ENCODE data around the gene PLCG2.
"Not testable (repeated sequence)": the region's sequence is repeated elsewhere in the genome, so short reads cannot be mapped to it uniquely, and the experiment has no call there.

The PLCG2 gene

DNA sequence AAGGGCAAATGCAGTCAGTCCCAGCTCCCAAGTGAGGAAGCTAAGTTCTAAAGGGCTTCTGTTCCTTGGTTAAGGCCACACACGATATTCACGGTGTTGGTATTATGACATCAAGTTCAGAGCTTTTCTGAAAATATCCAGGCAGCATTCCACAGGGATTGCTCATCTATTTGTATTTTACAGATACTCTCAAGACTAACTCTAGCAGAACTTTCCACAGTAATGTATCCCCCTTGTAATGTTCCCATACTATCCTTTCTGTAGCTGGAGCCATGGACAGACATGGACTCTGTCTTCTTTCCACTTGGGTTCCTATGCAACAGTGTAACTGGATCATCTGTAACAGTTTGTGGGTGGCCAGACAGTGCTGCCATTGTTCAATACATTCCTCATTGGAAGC, 218.6 kb downstream of the PLCG2 start:
- TF ChIP-seq ZFX (IDR thresholded peaks at IDR 0.05; ENCODE audit: borderline replicate concordance) = no peak
- TF ChIP-seq, protein P1, sequence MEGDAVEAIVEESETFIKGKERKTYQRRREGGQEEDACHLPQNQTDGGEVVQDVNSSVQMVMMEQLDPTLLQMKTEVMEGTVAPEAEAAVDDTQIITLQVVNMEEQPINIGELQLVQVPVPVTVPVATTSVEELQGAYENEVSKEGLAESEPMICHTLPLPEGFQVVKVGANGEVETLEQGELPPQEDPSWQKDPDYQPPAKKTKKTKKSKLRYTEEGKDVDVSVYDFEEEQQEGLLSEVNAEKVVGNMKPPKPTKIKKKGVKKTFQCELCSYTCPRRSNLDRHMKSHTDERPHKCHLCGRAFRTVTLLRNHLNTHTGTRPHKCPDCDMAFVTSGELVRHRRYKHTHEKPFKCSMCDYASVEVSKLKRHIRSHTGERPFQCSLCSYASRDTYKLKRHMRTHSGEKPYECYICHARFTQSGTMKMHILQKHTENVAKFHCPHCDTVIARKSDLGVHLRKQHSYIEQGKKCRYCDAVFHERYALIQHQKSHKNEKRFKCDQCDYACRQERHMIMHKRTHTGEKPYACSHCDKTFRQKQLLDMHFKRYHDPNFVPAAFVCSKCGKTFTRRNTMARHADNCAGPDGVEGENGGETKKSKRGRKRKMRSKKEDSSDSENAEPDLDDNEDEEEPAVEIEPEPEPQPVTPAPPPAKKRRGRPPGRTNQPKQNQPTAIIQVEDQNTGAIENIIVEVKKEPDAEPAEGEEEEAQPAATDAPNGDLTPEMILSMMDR (IDR thresholded peaks at IDR 0.05) = no peak
- H3K27ac ChIP-seq = no peak overlapping the region

DNA sequence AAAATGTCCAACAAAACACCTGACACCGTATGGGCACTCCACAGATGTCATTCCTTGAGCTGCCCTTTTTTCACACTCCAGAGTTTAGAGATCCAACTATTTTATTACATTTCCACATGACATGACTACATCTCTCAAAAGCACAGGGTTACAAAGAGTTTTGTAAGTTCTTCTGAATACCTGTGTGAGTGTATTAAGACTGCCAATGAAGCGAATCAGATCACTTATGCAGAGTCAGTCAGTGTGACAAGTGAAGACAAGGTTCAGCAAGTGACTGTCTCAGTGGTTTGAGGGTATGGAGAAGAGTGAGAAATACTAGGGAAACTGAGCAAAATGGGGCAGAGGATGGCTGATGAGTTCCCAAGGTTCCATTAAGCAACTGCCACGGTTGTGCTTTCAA, 223.7 kb downstream of the PLCG2 start:
- no peak overlapping the region for H3K27ac ChIP-seq
- TF ChIP-seq, protein P1 (IDR thresholded peaks at IDR 0.05) = no peak
- no peak for TF ChIP-seq ZFX (IDR thresholded peaks at IDR 0.05; ENCODE audit: borderline replicate concordance)

DNA sequence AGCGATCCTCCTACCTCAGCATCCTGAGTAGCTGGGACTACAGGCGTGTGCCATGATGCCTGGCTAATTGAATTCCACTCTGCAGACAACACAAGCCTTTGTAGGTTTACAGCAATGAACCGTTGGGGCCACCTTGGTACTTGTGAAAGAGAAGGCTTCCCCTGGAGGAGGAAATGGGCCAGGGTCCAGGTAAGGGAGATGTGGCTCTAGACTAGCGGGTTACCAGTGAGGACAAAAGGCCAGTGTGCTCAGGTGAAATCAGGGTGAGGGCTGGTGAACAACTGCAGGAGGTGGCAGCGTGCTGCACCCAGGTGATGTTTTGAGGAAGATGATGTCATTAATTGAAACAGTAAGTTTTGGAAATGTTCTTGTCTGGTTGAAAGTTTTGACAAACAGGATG, 225.5 kb downstream of the PLCG2 start:
- no peak for TF ChIP-seq ZFX (IDR thresholded peaks at IDR 0.05; ENCODE audit: borderline replicate concordance)
- TF ChIP-seq, protein P1 (IDR thresholded peaks at IDR 0.05) = no peak

DNA sequence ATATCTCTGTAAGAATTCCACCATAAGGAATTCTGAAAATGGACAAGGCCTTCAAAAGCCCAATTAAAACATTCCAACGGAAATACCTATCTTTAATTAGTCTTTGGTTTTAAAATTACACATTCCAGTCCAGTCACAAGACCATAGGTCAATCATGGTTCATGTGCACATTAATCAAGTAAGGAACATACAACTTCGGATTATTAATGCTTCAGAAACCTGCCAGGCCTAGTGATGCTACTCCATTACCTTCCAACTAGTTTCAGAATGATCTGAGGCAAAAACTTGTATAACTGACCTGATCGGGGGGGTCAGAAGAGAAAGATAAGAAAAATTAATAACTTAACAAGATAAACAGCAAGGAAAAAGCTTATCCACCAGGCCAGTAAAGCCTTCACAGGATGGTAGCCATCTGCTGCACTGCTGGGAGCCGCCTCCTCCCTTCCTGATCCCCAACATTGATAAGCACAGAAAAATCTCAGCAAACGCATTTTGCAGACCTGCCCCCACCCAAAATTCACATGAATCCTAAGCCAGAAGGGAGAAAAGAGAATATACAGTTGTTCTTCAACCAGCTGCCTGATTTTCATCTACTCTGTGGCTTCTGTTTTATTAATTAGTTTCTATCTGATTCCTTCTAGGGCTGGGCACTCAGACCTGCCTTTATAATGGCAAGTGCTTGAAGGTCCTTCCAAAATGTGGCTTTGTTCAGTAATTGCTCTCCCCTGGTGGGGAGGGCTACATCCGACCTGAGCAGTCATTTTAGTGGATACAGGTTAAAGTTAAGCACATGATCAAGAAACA, 226.1 kb downstream of the PLCG2 start:
- no peak for TF ChIP-seq ZFX (IDR thresholded peaks at IDR 0.05; ENCODE audit: borderline replicate concordance)
- TF ChIP-seq, protein P1 (IDR thresholded peaks at IDR 0.05) = no peak
- no peak overlapping the region for H3K27ac ChIP-seq

More for the DNA sequence above, 225.5 kb downstream of the PLCG2 start:
- H3K27ac ChIP-seq = no peak overlapping the region

DNA sequence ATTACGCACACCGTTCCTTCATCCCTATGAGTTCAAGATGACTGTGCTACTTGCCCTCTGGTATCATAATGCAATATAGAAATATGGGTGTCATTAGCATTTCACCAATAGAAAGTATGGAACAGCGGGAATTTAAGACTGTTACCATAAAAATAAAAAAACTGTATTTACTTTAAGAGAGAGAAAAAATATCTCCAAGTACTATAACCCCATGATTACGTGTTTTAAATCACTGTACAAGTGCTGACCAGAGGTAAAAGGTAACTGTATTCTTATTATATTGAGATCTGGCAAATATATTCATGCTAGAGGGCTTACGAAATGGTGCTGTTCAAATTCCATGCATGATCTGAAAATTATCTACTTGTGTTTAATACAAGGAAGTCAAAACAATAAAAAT, 226.9 kb downstream of the PLCG2 start:
- no peak for TF ChIP-seq ZFX (IDR thresholded peaks at IDR 0.05; ENCODE audit: borderline replicate concordance)
- TF ChIP-seq, protein P1 (IDR thresholded peaks at IDR 0.05) = no peak
- H3K27ac ChIP-seq = no peak overlapping the region

DNA sequence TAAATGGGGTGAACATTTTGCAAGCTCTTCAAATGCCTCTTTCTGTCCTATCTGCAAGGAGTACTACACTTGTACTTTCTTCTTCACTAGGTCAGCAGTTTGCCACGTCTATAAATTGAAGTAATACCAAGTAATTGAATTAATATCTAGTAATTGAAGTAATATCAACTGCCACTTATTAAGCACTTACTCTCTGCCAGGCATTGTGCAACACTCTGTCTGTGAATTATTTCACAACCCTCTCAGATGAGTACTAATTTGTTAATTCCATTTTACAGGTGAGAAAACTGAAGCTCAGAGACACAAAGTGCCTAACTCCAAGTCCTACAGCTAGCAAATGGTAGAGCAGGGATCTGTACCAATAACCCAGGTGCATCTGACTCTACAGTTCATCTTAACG, 228.1 kb downstream of the PLCG2 start:
- TF ChIP-seq, protein P1 (IDR thresholded peaks at IDR 0.05) = no peak
- no peak for TF ChIP-seq ZFX (IDR thresholded peaks at IDR 0.05; ENCODE audit: borderline replicate concordance)

DNA sequence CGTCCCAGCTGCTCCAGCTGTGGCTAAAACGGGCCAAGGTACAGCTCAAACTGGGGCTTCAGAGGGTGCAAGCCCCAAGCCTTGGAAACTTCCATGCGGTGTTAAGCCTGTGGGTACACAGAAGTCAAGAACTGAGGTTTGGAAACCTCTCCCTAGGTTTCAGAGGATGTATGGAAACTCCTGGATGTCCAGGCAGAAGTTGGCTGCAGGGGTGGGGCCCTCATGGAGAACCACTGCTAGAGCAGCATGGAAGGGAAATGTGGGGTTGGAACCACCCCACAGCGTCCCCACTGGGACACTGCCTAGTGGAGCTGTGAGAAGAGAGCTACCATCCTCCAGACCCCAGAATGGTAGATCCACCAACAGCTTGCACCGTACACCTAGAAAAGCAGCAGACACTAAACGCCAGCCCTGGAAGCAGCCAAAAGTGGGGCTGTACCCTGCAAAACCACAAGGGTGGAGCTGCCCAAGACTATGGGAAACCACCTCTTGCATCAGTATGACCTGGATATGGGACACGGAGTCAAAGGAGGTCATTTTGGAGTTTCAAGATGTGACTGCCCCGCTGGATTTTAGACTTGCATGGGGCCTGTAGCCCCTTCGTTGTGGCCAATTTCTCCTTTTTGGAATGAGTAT, 230.0 kb downstream of the PLCG2 start:
- TF ChIP-seq ZFX (IDR thresholded peaks at IDR 0.05; ENCODE audit: borderline replicate concordance) = no peak
- TF ChIP-seq, protein P1 (IDR thresholded peaks at IDR 0.05) = no peak
- H3K27ac ChIP-seq = no peak overlapping the region

More for the DNA sequence above, 228.1 kb downstream of the PLCG2 start:
- H3K27ac ChIP-seq = no peak overlapping the region

DNA sequence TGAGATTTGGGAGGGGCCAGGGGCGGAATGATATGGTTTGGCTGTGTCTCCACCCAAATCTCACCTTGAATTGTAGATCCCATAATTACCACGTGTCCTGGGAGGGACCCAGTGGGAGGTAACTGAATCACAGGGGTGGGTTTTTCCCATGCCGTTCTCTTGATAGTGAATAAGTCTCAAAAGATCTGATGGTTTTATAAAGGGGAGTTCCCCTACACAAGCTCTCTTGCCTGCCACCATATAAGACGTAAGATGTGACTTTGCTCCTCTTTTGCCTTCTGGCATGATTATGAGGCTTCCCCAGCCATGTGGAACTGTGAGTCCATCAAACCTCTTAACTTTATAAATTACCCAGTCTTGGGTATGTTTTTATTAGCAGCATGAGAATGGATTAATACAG, 230.7 kb downstream of the PLCG2 start:
- not testable (repeated sequence) for H3K27ac ChIP-seq
